Brain microvascular endothelial cell (primary cell): ENCODE measurements around the gene FBLN1.
A peak's percentile ranks its signal among the peaks of the same experiment; 100 is the strongest.
"Not testable (repeated sequence)": the region's sequence is repeated elsewhere in the genome, so short reads cannot be mapped to it uniquely, and the experiment has no call there.

Experiments
- DNase-seq: peaks from one replicate; pipeline ENCODE4 v3.0.0-alpha.2; 2020
- H3K27ac ChIP-seq: fragments of 250-450 bp; sonication (Bioruptor Pico); 2 replicates; pipeline ENCODE4 v1.5.1; 2020; ENCODE audit warnings: mild to moderate bottlenecking, moderate library complexity
- H3K27me3 ChIP-seq: fragments of 250-450 bp; sonication (Bioruptor Pico); replicated peaks from 2 replicates; pipeline ENCODE4 v1.5.1; 2020; ENCODE audit warnings: mild to moderate bottlenecking
- H3K36me3 ChIP-seq: fragments of 250-450 bp; sonication (Bioruptor Pico); replicated peaks from 2 replicates; pipeline ENCODE4 v1.5.1; 2020; ENCODE audit warnings: mild to moderate bottlenecking
- H3K4me3 ChIP-seq: 2 replicates; pipeline ENCODE4 v1.5.1; 2011; ENCODE audit warnings: low read depth, mild to moderate bottlenecking, control low read depth, low read length, moderate library complexity
- in situ Hi-C: cut with HindIII; loops from 2 replicates; pipeline ENCODE4 v1.10.0; 2017; ENCODE audit warnings: low sequenced_read_pairs, low pct_ligation_motif_present
- TF ChIP-seq, protein P1 (sequence below): IDR thresholded peaks from 2 replicates; pipeline ENCODE4 v1.5.1; 2011; ENCODE audit warnings: low read depth, mild to moderate bottlenecking, moderate library complexity, low read length, control low read depth, inconsistent platforms; ENCODE audit errors: missing control alignments

FBLN1 gene

GRCh38 chr22:45585946-45586540 lies 83.4 kb downstream of the FBLN1 start:
- no peak overlapping the region for H3K4me3 ChIP-seq
- H3K27ac ChIP-seq, result no peak overlapping the region
- H3K36me3 ChIP-seq, result no peaks in the 10 kb centered on the region
- TF ChIP-seq, protein P1, sequence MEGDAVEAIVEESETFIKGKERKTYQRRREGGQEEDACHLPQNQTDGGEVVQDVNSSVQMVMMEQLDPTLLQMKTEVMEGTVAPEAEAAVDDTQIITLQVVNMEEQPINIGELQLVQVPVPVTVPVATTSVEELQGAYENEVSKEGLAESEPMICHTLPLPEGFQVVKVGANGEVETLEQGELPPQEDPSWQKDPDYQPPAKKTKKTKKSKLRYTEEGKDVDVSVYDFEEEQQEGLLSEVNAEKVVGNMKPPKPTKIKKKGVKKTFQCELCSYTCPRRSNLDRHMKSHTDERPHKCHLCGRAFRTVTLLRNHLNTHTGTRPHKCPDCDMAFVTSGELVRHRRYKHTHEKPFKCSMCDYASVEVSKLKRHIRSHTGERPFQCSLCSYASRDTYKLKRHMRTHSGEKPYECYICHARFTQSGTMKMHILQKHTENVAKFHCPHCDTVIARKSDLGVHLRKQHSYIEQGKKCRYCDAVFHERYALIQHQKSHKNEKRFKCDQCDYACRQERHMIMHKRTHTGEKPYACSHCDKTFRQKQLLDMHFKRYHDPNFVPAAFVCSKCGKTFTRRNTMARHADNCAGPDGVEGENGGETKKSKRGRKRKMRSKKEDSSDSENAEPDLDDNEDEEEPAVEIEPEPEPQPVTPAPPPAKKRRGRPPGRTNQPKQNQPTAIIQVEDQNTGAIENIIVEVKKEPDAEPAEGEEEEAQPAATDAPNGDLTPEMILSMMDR, result no peak
- no peaks in the 10 kb centered on the region for H3K27me3 ChIP-seq
- in situ Hi-C loops, result no loop called here
- DNase-seq, result no peak

GRCh38 chr22:45586651-45587405 lies 84.1 kb downstream of the FBLN1 start:
- Histone ChIP-seq H3K4me3 (no peak overlapping the region), H3K27ac (no peak overlapping the region), H3K27me3 (no peaks in the 10 kb centered on the region), H3K36me3 (no peaks in the 10 kb centered on the region)
- DNase-seq, result no peak
- TF ChIP-seq, protein P1, result no peak
- in situ Hi-C loops, result no loop called here

DNA sequence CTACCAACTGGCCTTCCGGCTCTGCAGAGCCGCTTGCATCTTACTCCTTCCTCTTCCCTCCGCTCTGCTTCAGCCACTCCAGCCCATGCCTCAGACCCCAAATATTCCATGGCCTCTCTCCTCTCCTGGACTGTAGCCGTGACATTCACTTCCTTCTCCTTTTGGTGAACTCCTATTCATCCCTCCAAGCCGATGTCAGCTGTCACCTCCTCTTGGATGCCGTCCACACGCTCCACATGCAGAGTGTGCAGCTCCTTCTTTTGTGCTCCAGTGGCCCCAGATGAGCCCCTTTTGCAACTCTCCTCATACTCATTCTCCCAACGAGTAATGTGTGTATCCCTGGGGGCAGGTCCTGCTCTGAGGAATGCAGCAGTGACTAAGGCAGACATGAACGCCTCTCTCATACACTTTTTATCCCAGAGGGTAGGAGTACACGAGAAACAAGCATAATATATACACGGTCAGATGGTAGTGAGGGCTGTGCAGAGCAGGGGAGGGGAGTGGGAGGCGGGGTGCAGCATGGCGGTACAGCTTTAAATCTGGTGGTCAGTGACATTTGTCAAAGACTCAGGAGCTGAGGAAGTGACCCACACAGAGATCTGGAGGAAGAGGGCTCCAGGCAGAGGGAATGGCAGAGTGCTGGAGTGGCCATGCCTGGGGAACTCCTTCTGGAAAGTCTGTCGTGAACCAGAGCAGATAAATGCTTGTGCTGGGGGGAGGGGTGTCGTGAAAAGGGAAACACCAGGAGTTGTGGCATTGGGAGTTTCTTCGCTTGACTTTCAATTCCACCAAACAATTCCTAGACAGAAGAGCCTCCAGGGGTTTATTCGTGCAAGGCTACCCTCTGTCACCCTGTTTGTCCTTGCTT lies 85.2 kb downstream of the FBLN1 start:
- in situ Hi-C loops, result no loop called here
- Histone ChIP-seq H3K36me3 (no peaks in the 10 kb centered on the region), H3K4me3 (no peak overlapping the region), H3K27me3 (no peaks in the 10 kb centered on the region), H3K27ac (no peak overlapping the region)
- TF ChIP-seq, protein P1, result no peak
- peak; percentile 45 for DNase-seq

- H3K36me3 ChIP-seq, result no peaks in the 10 kb centered on the region
- in situ Hi-C loops, result no loop called here
- TF ChIP-seq, protein P1, result no peak
- no peak overlapping the region for H3K27ac ChIP-seq
- no peak overlapping the region for H3K4me3 ChIP-seq
- H3K27me3 ChIP-seq, result no peaks in the 10 kb centered on the region
- DNase-seq, result no peak
Measured at GRCh38 chr22:45589556-45589955, 86.9 kb downstream of the FBLN1 start.

DNA sequence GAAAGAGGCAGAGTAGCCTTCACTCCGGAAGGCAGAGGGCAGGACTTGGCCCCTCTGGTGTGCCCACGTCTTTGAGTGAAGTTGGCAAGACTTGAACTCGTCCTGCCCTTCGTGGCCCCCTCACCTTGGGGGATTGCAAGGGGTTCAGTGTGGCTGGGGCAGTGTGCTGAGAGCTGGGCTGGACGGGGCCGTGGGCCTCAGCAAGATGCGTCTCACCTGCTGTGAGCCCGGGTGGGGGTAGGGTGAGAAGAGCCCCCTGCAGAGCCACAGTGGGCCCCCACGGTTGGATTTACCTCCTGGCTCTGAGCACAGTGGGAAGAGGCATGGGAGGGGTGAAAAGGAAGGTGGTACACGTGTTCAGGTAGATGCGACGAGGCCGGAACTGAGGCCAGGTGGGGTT lies 87.6 kb downstream of the FBLN1 start:
- H3K4me3 ChIP-seq, result no peak overlapping the region
- H3K27me3 ChIP-seq, result no peaks in the 10 kb centered on the region
- H3K36me3 ChIP-seq, result no peaks in the 10 kb centered on the region
- in situ Hi-C loops, result no loop called here
- TF ChIP-seq, protein P1, result no peak
- no peak overlapping the region for H3K27ac ChIP-seq
- no peak for DNase-seq

DNA sequence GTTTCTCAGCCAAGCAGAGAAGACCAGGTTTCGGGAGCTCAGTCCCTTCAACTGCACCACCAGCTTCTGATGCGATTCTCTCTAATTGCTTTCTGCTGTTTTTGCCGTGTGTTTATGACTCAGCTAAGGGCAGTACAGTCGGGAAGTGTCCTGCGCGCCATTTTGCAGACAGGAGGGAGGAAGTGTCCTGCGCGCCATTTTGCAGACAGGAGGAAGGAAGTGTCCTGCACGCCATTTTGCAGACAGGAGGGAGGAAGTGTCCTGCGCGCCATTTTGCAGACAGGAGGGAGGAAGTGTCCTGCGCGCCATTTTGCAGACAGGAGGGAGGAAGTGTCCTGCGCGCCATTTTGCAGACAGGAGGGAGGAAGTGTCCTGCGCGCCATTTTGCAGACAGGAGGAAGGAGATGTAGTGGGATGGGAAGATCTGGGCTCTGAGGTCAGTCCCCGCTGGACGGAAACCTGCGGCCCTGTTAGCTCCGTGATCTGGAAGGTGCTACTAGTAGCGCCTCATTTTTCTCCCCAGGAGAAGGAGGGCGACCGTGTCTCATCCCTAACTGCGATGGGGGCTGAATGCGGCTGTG lies 89.0 kb downstream of the FBLN1 start:
- H3K27ac ChIP-seq, H3K36me3 ChIP-seq, DNase-seq, in situ Hi-C loops, H3K4me3 ChIP-seq, H3K27me3 ChIP-seq: not testable (repeated sequence)
